Measurements from ENCODE around the gene ATP8B1. TPM values are rescaled to one million over a fixed set of nuclear protein-coding genes. Genes with fewer than 3 reads are reported as not detected.
A peak's percentile ranks its signal among the peaks of the same experiment; 100 is the strongest.

ATP8B1 gene
- total RNA-seq, 1 experiment from 2014 or later, result 15.9 TPM

- Histone ChIP-seq H3K27me3 (ENCODE audit: insufficient read depth, low read length) (no peaks in the 10 kb centered on the region), H3K36me3 (ENCODE audit: control insufficient read depth in 1 of 2, insufficient read depth in 2 of 2, low read length in 2 of 2) (no peaks in the 10 kb centered on the region), H2AFZ (ENCODE audit: low read depth, low read length, poor library complexity, severe bottlenecking) (no peak overlapping the region), H3K79me2 (ENCODE audit: insufficient read depth, low read length) (peaks cover 13% of the 10 kb centered on the region), H4K20me1 (ENCODE audit: insufficient read depth) (no peaks in the 10 kb centered on the region), H3K9ac (ENCODE audit: low read length) (no peak overlapping the region), H3K4me3 (replicated peaks in 1 of 2; ENCODE audit: low read depth in 1 of 2, low read length in 2 of 2) (no peak overlapping the region), H3K9me3 (ENCODE audit: control insufficient read depth in 1 of 2, insufficient read depth in 1 of 2, low read depth in 1 of 2, low read length in 2 of 2) (no peaks in the 10 kb centered on the region), H3K27ac (ENCODE audit: low read depth, low read length) (no peak overlapping the region), H3K4me1 (ENCODE audit: control insufficient read depth in 1 of 2, insufficient read depth in 2 of 2, low read length in 2 of 2) (peaks cover 0 to 31% of the 10 kb centered on the region in 2 experiments; a peak in 3 of 4 replicates), H3K9me2 (ENCODE audit: insufficient read depth) (no peaks in the 10 kb centered on the region), H3K4me2 (ENCODE audit: low read length) (no peak overlapping the region)
- BruUV-seq (replicated peaks), result no TSS peak
- ChIA-PET POLR2A (no interaction called here), RAD21 (ENCODE audit: low non-redundant PET in 1 of 2, low total read pairs in 2 of 2, uncharacterized antibody in 2 of 2, unreplicated experiment in 2 of 2) (no interaction called here), CTCF (no interaction called here)
- no peak for TF ChIP-seq TCF7L2 (IDR thresholded peaks at IDR 0.05; ENCODE audit: borderline replicate concordance, extremely low read depth, insufficient read depth, insufficient read length)
- intact Hi-C loops (cut with micrococcal nuclease), result loop anchor here (10.0 kb wide), 1 partner anchor 497 kb away; no protein-coding TSS in a partner anchor
- ATAC-seq, result no peak
- no peak for DNase-seq (ENCODE audit: low read depth, low spot score)
Observed at GRCh38 chr18:57627488-57627887, 175.6 kb downstream of the ATP8B1 start.

GRCh38 chr18:57624988-57625387, 178.1 kb downstream of the ATP8B1 start:
- DNase-seq (ENCODE audit: low read depth, low spot score) (peak; percentile 15), ATAC-seq (no peak)
- H3K79me2 ChIP-seq (ENCODE audit: insufficient read depth, low read length), result peaks cover 16% of the 10 kb centered on the region
- H3K9me3 ChIP-seq (ENCODE audit: control insufficient read depth in 1 of 2, insufficient read depth in 1 of 2, low read depth in 1 of 2, low read length in 2 of 2), result no peaks in the 10 kb centered on the region
- H3K36me3 ChIP-seq (ENCODE audit: control insufficient read depth in 1 of 2, insufficient read depth in 2 of 2, low read length in 2 of 2), result peaks cover 0 to 1% of the 10 kb centered on the region in 2 experiments; a peak in 1 of 4 replicates
- peaks cover 5 to 32% of the 10 kb centered on the region in 2 experiments for H3K4me1 ChIP-seq (ENCODE audit: control insufficient read depth in 1 of 2, insufficient read depth in 2 of 2, low read length in 2 of 2)
- no peak overlapping the region for H3K4me3 ChIP-seq (replicated peaks in 1 of 2; ENCODE audit: low read depth in 1 of 2, low read length in 2 of 2)
- H3K27me3 ChIP-seq (ENCODE audit: insufficient read depth, low read length), result no peaks in the 10 kb centered on the region
- H3K9me2 ChIP-seq (ENCODE audit: insufficient read depth), result no peaks in the 10 kb centered on the region
- POLR2A ChIA-PET, result interaction anchor here (0.7 kb wide), 1 partner anchor 995 kb away, joined by 3 read pairs; no protein-coding TSS in a partner anchor
- no TSS peak for BruUV-seq (replicated peaks)
- H3K27ac ChIP-seq (ENCODE audit: low read depth, low read length), result no peak overlapping the region
- RAD21 ChIA-PET (ENCODE audit: low non-redundant PET in 1 of 2, low total read pairs in 2 of 2, uncharacterized antibody in 2 of 2, unreplicated experiment in 2 of 2), result no interaction called here
- intact Hi-C loops (cut with micrococcal nuclease), result loop anchor here (10.0 kb wide), 1 partner anchor 500 kb away; no protein-coding TSS in a partner anchor
- TF ChIP-seq YY1 (IDR thresholded peaks at IDR 0.05; ENCODE audit: extremely low read depth, insufficient replicate concordance, low read depth, low read length) (no peak), EZH2phosphoT487 (IDR thresholded peaks at IDR 0.05; ENCODE audit: borderline replicate concordance) (no peak)
- peak overlapping the region; percentile 1; the same call in 1 of the 2 replicates for H3K4me2 ChIP-seq (ENCODE audit: low read length)
- CTCF ChIA-PET, result no interaction called here
- no peaks in the 10 kb centered on the region for H4K20me1 ChIP-seq (ENCODE audit: insufficient read depth)
- no peak overlapping the region for H2AFZ ChIP-seq (ENCODE audit: low read depth, low read length, poor library complexity, severe bottlenecking)
- no peak overlapping the region for H3K9ac ChIP-seq (ENCODE audit: low read length)

All from HCT116 (cell line).